ELF-1 (cell line): ENCODE measurements around the gene LRIT2.

ENCODE experiments used
- DNase-seq: peaks from one replicate; pipeline ENCODE4 v3.0.0-alpha.2; 2016; ENCODE audit warnings: low read depth, low spot score

LRIT2 gene, protein sequence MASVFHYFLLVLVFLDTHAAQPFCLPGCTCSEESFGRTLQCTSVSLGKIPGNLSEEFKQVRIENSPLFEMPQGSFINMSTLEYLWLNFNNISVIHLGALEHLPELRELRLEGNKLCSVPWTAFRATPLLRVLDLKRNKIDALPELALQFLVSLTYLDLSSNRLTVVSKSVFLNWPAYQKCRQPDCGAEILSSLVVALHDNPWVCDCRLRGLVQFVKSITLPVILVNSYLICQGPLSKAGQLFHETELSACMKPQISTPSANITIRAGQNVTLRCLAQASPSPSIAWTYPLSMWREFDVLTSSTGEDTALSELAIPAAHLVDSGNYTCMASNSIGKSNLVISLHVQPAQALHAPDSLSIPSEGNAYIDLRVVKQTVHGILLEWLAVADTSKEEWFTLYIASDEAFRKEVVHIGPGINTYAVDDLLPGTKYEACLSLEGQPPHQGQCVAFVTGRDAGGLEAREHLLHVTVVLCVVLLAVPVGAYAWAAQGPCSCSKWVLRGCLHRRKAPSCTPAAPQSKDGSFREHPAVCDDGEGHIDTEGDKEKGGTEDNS

GRCh38 chr10:84225427-84226173, at the start of gene LRIT2:
LRIT2 (minus strand) TSS chr10:84225544; CDS start chr10:84225520, 24 bp downstream.
- DNase-seq: no peak

DNA sequence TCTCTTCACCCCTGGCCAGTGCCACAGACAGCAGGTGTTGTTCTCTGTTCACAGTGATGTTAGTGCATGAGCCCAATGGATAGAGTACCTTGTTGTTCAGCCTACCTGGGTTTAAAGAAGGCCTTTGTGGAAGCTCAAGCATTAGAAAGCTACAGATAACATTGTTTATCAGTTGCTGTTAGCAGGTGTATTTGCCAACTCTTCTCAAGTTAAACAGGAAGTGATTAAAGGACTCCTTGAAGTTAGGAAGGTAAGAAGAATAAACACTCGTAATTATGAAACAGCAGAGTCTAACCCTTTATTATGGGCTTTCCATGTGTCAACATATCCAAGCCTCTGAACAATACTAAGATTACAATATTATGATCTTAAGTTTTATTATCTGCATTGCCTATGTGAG, 45.4 kb upstream of the LRIT2 start:
- DNase-seq: no peak

GRCh38 chr10:84269773-84270172, 44.4 kb upstream of the LRIT2 start:
- DNase-seq: no peak

DNA sequence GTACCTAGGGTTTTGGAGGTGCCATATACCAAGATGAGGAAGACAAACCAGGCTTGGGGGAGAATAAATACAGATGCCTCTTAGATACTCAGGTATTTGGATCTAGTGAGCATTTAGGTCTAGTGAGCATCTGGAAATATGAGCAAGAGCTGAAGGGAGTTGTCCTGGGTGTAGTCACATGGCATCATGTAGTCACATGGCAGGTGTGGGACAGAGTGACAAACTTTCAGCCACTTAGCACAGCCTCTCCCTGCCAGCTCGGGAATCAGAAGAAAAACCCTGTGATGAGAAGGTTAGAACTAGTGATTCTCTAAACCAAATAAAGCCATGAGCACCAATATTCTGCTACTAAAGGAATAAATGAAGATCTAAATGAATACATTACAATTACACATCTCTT, 43.8 kb upstream of the LRIT2 start:
- no peak for DNase-seq

- peak; percentile 67 for DNase-seq
Observed at GRCh38 chr10:84267503-84268126, 42.3 kb upstream of the LRIT2 start.

- no peak for DNase-seq
Observed at GRCh38 chr10:84265418-84265817, 40.1 kb upstream of the LRIT2 start.

DNA sequence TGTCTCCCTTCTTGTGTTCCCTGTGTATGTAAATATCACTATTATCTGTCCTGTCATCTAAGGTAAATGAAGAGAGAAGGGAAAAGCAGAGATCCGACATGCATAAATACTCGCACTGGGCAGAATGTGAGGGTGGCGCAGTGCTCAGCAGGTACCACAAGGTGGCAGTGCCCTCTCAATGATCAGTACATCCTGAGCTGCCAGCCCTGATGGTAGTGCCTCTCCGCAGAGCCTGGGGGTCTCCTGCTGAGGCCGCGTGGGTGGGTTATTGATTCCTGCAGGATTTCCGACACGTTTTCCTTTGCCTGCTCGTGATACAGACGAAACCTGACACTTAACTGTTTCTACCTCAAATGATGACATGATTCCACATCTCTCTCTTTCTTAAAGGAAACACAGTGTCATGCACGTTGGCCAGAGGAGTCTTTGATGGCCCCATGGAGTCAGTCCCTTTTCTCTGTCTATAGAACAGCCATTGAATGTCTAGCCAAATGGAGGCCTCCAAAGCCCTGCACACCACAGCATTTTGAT, 39.3 kb upstream of the LRIT2 start:
- peak; percentile 78 for DNase-seq

DNA sequence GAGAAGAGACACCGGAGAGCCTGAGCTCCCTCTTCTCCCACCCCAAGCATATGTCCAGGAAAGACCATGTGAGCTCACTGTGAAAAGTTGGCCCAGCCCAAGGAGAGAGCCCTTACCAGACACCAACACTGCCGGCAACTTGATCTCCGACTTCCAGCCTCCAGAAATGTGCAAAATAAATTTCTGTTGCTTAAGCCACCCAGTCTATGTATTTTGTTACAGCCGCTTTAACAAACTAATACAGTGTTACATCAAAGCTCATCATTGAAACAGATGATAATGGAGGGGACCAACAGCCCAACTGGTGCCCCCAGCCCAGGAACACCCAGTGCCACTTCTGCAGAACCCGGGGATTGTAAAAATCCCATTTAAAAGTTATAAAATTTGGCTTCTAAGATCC, 38.4 kb upstream of the LRIT2 start:
- no peak for DNase-seq

GRCh38 chr10:84262190-84262956, 37.0 kb upstream of the LRIT2 start:
- no peak for DNase-seq

- no peak for DNase-seq
Observed at GRCh38 chr10:84261236-84261915, 36.0 kb upstream of the LRIT2 start.

- no peak for DNase-seq
Observed at GRCh38 chr10:84258034-84258695, 32.8 kb upstream of the LRIT2 start.

DNA sequence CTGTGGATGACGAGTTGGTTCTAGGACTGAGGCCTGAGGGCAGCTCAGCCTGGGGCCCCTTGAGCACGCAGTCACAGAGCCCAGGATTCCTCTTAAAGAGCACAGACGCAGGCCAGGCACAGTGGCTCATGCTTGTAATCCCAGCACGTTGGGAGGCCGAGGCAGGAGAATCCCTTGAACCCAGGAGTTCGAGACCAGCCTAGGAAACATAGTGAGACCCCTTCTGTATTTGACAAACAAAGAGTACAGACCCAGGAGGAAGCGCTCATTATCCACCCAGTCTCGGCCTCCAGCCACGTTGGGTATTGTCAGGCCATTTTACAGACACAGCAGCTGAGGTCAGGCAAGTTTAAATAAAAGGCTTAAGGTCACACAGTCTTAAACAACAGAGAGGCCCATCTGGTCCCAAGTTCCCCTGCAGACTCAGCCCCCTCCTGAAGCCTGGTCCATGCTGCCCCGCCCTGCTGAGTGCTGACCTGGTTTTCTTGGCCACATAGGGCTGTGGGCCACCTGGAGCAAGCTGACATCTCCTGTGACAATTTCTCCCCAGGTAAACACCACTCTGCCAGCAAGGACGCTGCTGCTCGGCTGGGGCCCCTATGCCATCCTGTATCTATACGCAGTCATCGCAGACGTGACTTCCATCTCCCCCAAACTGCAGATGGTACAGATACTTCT, 32.1 kb upstream of the LRIT2 start:
- no peak for DNase-seq

DNA sequence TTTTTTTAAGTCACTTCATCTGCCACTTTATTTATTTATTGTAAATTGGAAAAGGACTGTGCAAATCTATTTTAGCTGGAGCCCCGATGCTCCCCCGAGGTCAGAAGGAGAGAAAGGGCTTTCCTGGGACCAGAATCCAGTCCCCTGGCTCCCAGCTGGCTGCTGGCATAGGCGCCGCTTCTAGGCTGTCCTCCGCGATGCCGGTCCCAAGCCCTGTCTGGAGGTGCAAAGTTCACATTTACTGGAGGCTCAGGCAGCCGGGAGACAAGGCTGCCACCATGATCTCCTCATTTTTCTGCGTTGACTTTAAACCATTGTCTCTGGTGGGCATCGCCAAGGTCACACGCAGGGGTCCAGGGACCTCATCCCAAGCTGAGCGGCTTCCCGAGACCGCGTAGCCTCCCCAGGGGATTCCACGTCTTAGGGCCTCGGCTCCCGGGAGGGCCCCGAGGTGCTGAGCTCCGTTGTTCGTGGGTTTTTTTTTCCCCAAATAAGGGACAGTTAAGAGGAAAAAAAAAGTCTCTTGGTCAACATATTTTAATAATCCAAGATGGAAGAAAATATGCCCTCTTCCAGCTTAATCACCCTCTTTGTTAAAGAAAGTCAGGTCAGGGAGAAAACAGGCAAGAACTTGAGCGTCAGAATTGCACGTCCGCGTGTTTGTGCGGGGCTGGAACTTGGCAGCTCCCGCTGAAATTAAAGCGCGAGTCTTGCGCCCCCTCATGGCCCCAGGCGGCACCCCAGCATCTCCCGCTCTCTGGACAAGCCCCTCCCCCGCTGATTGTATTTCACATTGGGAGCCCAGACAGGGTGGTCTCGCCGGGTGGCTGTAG, 31.4 kb upstream of the LRIT2 start:
- DNase-seq: peak; percentile 83

DNA sequence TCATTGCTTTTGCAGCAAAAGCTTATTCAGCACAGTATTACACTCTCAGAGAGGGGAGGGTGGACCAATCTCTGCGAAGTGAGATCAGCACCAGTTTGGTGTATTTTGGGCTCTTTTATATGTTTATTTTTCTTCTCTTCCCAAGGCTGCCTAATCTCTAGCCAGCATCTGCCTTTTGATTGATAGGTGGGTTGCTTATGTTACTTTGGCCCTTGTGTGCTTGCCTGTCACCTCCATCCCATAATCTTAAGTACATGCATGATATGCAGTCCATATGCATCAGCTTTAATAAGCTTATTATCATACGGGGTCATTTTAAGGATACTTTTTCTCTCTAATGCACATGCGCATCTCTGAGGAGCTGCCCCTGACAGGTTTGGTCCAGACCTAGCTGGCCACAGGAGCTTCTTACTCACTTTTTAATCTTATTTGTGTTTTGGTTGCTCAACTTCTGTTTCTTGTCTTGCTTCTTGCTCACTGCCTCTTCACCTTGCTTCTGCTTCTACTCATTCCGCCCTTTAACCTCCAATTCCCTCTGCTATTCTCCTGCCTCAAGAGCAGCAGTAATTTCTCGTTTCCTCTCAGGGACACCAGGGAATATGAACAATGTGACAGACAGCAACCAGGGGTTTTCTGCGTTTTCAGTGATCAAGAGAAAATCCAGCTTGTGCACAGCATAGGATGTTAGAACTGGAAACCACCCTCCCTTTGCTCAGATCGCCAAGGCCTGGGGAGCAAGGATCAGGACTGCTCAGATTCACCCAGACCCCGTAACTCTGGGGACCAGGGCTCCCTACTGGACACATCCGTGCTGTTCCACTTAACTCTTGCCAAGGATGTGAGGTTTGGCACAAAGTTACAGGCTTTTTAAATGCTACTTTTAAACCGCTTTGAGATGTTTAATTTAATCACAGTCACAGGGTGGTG, 29.5 kb upstream of the LRIT2 start:
- no peak for DNase-seq

DNA sequence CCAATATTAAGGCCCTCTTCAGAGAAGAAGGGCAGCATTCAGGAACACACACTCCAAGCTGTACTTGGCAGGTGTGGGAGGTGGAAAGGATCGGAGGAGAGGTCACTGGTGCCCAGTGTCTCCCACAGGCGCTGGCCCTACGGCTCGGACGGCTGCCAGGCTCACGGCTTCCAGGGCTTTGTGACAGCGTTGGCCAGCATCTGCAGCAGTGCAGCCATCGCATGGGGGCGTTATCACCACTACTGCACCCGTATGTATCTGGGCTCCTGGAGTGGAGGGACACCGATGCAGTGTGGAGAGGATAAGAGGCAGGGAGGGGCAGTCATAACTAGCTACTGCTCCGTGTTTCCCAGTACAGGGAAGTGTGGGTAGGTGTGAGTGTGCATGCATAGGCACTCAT, 23.4 kb upstream of the LRIT2 start:
- DNase-seq: no peak

DNA sequence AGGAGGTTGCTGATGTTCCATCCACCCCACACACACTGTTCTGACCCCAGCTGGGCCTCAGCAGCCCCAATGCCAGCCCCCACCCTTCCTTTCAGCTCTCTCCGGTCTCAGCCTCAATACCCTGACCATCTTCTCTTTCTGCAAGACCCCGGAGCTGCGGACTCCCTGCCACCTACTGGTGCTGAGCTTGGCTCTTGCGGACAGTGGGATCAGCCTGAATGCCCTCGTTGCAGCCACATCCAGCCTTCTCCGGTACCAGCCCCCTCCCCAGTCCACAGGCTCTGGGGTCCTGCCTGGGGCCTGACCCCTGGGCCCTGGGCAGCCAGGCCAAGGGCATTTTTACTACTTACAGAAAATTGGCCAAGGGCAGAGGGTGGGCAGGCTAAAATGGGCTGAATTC, 22.2 kb upstream of the LRIT2 start:
- no peak for DNase-seq

- DNase-seq: no peak
Observed at GRCh38 chr10:84244651-84245270, 19.4 kb upstream of the LRIT2 start, which contains the start of gene RGR. RGR (plus strand) TSS chr10:84245053; CDS start chr10:84245091, 38 bp downstream.
